ENCODE results near the gene TNRC6C.
"Not testable (repeated sequence)": the region's sequence is repeated elsewhere in the genome, so short reads cannot be mapped to it uniquely, and the experiment has no call there.

Gene TNRC6C

GRCh38 chr17:78049609-78050008 is 91.1 kb downstream of the TNRC6C start:
- DNase-seq: no peak

- no peak for DNase-seq
These were observed 92.9 kb downstream of the TNRC6C start for GRCh38 chr17:78051186-78051972.

GRCh38 chr17:78053777-78054468 is 95.4 kb downstream of the TNRC6C start:
- no peak for DNase-seq

DNA sequence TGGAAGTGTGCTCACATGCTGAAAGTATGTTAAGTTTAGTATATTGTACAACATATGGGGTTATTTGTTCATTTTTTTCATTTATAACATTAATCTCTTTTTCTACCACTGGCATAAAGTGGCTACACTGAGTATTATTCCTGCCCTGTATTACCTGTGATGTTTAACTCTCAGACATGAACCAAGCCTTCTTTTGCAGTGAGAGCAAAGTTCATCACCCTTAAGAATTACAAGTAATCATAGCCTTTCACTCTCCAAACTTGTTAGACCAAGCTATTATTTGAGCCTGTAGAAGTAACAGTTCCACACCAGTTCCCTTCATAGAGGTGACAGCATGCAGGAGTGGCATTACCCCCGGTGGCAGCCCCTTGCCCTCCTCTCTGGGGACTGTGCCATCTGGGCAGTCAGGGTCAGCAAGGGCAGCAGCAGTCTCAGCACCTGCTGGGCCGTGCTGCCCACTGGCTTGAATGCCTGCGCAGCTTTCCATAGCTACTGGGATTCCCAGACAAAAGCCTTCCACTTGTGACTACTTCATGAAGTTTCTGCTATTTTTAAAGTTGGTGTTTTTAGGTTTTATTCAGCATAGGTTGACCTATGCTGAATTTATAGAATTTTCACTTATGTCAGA is 98.7 kb downstream of the TNRC6C start:
- DNase-seq: no peak

- DNase-seq: no peak
These were observed 99.5 kb downstream of the TNRC6C start for GRCh38 chr17:78058001-78058400.

GRCh38 chr17:78058581-78058980 is 100.1 kb downstream of the TNRC6C start:
- no peak for DNase-seq

DNA sequence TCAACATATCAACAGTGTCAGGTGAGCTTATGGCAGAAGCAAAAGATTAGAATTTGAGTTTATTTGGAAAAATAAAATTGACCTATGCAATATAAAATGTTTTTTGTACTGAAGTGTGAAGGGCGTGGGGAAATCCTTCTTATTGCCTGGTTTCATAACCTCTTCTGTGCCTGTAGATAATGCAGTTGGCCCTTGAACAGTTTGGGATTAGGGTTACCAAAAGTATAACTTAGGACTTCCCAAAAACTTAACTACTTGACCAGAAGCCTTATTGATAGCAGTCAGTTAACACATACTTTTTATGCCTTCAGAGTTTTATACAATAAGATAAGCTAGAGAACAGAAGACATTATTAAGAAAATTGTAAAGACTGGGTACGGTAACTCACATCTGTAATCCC is 104.1 kb downstream of the TNRC6C start:
- no peak for DNase-seq

GRCh38 chr17:78063489-78063888 is 105.0 kb downstream of the TNRC6C start:
- no peak for DNase-seq

DNA sequence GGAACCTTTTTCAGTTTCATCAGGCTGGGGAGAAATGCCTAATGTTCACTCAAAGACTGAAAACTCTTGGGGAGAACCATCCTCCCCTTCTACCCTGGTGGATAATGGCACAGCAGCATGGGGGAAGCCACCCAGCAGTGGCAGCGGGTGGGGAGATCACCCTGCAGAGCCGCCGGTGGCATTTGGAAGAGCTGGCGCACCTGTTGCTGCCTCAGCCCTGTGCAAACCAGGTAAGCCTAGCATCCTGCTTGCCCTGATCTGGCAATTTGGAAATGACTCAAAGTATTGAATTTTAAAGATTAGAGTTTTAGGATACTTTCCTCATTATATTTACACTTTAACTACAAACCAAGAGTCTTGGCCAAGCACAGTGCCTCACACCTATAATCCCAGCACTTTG is 106.2 kb downstream of the TNRC6C start:
- no peak for DNase-seq

GRCh38 chr17:78066976-78067375 is 108.5 kb downstream of the TNRC6C start:
- DNase-seq: not testable (repeated sequence)

DNA sequence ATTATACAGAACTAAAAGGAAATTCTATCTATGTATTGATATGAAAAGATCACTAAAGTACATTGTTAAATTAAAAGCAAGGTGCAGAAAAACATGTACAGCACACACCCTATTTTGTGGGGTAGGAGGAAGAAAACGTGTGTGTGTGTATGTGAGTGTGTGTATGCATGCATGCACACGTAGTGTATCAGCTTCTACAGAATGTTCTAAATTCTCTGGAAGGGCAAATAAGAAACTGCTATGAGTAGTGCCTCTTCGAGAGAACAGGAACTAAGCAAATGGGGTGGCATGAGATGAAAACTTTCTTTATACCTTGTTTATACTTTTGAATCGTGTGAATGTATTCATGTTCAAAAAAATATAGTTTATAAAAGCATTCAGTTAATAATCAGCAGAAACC is 111.2 kb downstream of the TNRC6C start:
- no peak for DNase-seq

DNA sequence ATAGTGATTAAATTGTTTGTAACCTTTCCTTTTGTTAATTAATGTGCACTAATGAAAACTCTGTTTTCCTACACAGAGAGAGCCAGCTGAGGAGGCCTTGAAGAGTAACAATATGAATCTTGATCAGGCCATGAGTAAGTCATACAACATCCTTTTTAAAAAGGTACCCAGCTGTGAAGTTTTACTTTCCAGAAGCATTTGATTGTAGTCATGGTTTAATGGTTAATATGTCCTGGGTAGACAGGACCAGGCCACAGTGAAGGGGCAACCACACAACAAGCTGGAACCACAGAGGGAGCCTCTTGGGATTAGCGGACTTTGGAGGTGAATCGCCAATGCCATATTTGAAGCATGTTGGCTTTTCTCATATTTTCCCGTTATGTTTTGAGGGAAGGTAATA is 114.5 kb downstream of the TNRC6C start:
- no peak for DNase-seq

DNA sequence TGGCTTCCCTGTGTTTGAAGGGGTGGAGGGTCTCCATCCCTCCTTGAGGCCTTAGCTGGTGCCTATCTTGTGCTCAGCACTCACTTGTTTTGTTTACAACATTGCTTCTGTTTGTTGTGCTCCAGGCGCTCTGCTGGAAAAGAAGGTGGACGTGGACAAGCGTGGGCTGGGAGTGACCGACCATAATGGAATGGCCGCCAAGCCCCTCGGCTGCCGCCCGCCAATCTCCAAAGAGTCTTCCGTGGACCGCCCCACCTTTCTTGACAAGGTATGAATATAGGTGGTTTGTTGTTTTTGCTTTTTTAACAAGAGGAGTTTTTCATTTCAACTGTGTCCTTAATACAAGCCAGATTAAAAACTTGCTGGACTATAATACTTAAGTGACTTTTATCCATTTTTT is 116.5 kb downstream of the TNRC6C start:
- DNase-seq: no peak

DNA sequence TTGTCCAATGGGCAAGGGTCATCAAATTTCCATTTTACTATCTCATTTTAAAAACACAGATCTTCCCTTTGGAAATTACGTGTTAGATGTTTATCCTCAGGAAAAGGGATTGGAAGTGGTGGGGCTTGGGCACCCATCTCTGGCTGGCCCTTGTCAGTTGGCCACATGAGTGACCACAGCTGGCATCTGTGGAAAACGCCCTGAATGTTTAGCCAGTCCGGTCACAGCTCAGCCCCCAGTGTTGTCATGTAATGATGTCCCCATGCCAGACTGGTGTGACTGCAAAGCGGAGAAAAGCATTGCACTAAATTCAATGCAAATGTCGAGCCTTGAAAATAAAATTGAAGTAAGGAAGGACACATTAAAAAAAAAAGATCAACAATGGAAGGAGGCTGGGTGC is 117.0 kb downstream of the TNRC6C start:
- no peak for DNase-seq

DNA sequence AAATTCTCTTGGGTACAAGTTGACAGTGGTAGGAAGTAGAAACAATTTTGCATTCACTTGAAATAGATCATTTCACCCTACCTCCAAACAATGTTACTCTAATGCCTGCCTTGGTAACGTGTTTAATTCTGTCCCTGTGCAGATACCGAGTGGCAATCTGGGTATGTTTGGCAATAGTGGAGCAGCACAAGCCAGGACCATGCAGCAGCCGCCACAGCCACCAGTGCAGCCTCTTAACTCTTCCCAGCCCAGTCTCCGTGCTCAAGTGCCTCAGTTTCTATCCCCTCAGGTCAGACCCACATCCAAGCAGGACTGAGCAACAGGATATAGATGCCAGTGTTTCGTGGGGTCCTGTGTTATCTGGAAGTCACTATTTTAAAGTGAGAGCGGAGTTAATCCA is 120.8 kb downstream of the TNRC6C start:
- DNase-seq: no peak

- DNase-seq: no peak
These were observed 123.0 kb downstream of the TNRC6C start for GRCh38 chr17:78081551-78081950.

DNA sequence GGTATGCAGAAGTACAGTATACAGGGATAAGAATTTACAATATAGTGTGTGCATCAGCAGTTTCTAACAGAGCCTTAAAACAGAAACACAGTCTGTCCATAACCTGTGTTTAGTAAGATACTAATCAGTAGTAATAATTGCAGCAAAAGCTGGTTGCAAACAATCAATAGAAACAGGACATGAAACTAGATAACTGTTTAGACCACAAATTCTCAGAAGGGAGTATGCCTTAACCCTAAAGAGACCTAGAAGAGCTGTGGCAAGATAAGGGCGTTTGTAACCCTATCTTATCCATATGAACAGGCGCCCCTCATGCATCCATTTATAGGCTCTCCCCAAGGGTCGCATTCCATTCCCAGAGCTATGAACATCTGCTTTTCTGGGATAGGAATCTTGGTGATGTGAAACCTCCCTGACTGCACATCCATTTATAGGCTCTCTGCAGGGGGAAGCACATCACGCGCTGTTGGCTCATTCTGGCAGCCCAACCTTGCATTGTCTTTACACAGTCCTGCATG is 123.9 kb downstream of the TNRC6C start:
- not testable (repeated sequence) for DNase-seq

GRCh38 chr17:78082988-78083387 is 124.5 kb downstream of the TNRC6C start:
- no peak for DNase-seq

DNA sequence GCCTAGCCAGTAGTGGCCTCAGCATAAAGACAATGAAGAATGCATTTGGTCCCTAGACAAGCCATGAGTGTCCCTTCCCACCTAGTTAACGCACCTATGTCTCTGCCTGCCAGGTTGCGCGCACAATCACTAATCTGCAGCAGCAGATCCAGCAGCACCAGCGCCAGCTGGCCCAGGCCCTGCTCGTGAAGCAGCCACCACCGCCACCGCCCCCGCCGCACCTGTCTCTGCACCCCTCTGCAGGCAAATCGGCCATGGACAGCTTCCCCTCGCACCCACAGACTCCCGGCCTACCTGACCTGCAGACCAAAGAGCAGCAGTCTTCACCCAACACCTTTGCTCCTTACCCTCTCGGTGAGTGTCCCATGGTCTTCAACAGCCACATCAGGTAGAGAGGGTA is 128.2 kb downstream of the TNRC6C start:
- DNase-seq: no peak

DNA sequence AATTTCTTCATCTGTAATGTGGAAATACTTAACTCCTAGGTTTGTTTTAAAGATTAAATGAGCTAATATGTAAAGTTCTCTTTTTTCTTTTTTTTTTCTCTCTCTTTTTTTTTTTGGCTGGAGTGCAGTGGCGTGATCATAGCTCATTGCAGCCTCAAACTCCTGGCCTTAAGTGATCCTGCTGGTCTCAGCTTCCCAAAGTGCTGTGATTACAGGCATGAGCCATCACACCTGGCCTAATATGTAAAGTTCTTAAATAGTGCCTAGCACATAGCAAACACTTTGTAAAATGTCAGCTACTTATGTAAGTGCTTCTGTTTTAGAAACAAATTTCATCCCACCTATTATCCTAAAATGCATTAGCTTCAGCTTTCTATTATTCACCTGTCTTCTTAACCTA is 130.0 kb downstream of the TNRC6C start:
- DNase-seq: no peak

DNA sequence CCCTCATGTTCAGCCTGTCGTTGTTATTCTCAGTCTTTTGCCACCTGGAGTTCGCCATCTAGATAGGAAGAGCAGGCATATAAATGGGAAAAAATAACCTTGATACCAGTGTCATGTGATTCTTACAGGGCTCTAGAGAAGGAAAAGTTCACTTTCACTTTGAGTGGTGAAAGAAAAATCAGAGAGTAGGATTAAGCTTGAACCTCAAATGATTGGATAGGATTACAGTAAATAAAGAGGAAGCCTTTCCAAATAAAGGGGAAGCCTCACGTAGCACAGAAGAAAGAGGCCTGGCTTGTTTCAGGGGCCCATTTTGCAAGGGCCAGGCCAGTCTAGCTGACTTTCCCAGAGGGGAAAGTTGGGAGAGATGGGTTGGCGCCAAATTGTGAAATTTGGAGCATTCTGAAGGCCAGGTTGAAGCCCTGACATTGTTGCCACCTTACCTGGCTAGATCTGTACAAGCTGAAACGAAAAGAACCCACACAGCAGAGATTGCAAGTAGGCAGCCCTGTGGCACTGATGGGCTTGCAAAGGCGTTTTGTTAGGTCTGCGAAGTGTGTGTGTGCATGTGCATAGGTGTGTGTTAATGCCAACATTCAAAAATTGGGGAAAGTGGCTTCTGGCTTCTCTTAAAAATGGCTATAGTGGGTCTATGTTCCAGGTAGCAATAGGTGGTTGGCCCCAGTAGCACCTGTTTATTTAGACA is 131.2 kb downstream of the TNRC6C start:
- DNase-seq: no peak

DNA sequence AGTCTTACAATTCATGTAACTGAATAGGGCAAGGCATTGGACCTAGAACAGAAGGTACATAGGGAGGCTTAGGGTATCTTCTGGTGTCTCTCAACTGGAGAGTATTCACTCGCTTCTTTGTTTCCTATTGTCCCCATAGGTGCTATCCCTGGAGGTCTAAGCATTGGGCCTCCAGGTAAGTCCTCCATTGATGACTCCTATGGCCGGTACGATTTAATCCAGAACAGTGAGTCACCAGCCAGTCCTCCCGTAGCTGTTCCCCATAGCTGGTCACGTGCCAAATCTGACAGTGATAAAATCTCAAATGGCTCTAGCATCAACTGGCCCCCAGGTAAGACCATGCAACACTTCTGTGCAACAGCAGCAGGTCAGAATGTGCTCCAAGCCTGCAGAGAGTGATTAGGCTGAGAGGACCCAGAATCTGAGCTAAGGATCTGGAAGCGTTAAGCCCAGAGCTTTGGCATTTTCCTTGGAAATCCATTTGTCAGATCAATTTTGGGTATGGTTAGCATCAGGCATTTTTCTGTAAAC is 134.4 kb downstream of the TNRC6C start:
- no peak for DNase-seq

- DNase-seq: no peak
These were observed 136.5 kb downstream of the TNRC6C start for GRCh38 chr17:78095035-78095434.

All from GDM1 (cell line).